GM12872 (cell line): ENCODE data around the gene MED8.

Experiments used
- CTCF ChIP-seq: IDR thresholded peaks from 3 replicates; pipeline ENCODE4 v1.5.1; 2011; ENCODE audit warnings: low read depth, mild to moderate bottlenecking, low read length, moderate library complexity; ENCODE audit not compliant: insufficient read depth

MED8 gene

GRCh38 chr1:43377831-43378230, 11.8 kb downstream of the MED8 start:
- TF ChIP-seq CTCF = no peak

- TF ChIP-seq CTCF = no peak
Measured at GRCh38 chr1:43376723-43377235, 12.8 kb downstream of the MED8 start.

GRCh38 chr1:43373066-43373940, 16.3 kb downstream of the MED8 start:
- TF ChIP-seq CTCF = no peak

GRCh38 chr1:43372172-43372571, 17.4 kb downstream of the MED8 start:
- TF ChIP-seq CTCF = no peak

GRCh38 chr1:43370564-43370963, 19.0 kb downstream of the MED8 start:
- no peak for TF ChIP-seq CTCF

- TF ChIP-seq CTCF = no peak
Measured at GRCh38 chr1:43368646-43369020, 21.0 kb downstream of the MED8 start.

GRCh38 chr1:43367904-43368645, 21.5 kb downstream of the MED8 start, which contains the start of gene ELOVL1:
Gene ELOVL1 (minus strand): TSS chr1:43368011. CDS start chr1:43365609, 2,402 bp downstream.
- peak; percentile 28; the same call in 1 of the 3 replicates for TF ChIP-seq CTCF
